Activated T-helper 9 cell treated with anti-CD3 and anti-CD28 coated beads, Interleukin-2, amount 50 U/mL, for 16 hours (primary cell): ENCODE measurements around the gene FAM200C.

Experiments used
- DNase-seq: peaks from one replicate; pipeline ENCODE4 v3.0.0-alpha.2; 2020; ENCODE audit warnings: low read depth

FAM200C gene

DNA sequence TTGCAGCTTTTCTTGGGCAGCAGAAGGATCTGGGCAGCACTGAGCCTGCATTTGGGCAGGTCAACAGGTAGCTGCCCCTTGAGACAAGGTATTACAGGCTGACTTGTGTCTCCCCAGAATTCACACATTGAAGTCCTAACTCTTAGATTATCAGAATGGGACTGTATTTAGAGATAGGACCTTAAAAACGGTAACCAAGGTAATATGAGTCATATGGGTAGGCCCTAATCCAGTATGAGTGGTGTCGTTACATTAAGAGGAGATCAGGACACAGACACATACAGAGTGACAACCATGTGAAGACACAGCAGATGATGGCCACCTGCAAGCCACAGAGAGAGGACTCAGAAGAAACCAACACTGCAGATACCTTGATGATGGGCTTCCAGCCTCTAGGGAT, 32.6 kb downstream of the FAM200C start:
- no peak for DNase-seq

DNA sequence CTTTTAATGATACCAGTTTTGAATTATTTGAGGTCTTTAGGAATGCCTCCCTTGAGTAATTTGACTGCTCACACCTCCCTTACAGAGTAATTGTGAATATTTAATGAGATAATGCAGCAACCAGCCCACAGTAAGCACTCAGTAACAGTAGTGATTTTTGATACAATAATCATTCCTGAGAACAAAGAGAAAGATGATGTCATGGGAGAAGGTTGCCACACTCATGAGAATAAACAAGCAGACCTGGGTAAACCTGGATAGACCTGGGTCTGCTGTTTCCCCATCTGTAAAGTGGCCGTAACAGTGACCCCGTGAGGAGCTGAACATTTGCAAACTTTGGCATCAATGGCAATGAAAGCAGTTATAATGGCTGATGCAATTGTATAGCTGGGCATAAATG, 33.6 kb downstream of the FAM200C start:
- DNase-seq = no peak

DNA sequence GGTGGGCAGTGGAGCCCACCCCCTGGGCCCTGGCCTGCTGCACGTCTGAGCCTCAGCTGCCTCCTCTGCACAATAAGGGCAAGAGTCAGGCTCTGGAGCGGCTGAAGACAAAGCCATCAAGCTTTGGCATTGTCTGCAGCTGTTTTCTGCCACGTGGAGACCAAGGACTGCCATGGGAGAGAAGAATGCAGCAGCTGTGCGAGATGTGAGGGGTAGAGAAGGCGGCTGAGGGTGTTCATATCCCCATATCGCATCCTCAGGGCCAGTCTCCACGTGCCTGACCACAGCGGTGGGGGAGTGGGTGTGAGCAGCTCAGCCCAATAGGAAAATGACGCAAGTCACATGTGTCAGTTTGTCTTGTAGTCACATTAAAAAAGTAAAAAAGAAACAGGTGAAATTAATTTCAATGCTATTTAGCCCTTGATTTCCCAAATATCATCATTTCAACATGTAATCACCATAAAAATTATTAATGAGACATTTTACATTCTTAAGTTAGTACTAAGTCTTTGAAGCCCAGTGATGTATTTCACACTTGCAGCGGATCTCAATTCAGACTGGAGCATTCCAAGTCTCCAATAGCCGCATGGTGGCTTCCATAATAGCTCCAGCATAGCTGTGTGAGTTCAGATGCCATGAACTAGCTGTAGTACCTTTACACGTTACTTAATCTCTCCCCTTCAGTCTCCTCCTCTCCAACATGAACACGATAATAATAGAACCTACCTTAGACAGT, 36.0 kb downstream of the FAM200C start:
- no peak for DNase-seq

DNA sequence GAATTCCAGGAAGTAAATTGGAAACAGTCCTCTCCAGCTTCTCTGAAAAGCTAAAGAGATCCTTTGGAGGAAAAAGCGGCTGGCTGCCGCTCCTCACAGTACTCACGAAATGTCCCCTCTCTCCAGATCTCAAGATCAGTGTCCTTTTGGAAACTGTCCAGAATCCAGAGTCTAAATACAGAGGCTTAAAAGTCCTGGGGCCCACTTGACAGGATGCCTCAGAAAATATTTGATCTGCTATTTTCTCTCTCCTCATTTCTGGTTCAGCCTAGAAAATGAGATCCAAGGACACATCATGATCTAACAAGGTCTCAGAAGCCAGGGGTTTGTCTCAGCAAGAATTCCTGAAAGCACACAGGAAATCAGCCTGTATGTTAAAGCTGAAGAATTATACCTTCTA, 36.6 kb downstream of the FAM200C start:
- no peak for DNase-seq

DNA sequence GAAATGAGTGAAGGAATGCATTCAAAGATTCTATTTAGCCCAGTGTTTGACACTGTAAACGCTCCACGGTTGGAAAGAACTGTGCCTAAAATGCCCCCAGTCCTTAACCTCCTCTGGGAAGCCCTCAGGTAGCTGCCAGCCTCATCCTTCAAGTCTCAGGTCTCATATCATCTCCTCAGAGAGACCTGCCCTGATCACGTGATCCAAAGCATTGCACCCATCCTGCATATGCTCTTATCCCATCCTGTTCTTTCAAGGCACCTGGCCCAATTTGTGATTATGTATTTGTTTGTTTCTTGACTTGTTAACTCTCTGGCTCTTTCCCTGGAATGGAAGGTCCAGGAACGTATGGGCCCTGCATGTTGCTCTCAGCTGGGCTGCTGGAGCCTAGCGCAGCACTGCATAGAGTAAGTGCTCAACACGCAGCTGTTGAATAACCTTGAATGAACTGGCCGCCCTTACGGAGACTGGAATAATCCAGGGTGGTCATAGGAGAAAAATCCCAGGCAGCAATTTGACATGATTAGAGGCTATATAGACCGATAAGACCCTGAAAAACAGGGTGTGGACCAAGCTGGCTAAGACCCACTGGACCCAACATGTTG, 38.1 kb downstream of the FAM200C start:
- DNase-seq = no peak

DNA sequence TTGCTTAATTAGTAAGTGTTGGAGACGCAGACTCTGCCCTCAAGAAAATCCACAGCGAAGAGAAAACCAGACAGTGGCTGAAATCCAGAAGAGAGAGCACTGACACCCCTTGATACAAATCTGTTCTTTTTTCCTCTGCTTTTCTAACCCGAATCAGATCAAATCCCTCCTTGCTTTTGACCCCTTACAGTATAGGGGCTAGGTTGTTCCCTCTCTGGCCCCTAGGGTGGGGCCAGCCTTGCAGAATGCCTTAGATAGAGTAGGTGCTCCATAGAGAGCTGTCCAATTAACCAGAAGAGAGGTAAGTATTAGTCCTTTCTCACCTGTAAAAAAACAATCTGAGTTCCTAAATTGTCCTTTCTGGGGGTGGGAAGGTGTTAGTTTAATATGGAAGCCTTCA, 39.5 kb downstream of the FAM200C start:
- DNase-seq = no peak

DNA sequence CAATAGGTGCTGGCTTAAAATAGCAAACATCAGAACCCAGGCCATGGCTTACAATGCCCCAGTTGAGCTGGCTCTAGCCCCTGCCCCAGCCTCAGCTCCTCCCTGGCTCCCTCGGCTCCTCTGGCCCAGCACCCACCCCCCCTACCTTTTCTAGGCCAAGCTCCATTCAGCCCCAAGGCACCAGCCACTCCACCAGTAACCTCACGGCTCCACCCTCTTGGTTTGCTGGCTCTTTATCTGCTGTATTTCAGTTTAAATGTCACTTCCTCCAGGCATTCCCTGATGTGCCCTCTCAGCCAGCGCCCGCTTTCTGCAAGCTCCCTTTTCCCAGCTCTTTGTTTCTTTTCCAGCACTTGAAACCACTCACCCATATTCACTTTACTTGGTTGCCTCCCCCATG, 40.0 kb downstream of the FAM200C start:
- DNase-seq = no peak

DNA sequence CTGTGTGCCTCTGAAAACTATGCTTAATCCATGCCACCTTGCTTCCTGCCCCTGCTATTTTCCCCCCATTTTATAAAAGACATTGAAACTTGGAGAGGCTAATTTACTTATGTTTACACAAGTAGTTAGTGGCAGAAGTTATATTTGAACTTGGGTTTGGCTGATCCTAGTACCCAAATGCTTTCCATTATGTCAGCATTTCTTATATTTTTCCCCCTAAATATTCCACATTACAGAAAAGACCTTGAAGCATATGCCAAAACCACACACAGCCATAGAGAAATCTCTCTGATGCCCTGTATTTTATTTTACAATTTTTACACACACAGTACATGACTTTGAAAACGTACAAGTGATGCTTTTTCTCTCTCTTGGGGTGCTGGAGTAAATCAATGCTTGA, 40.6 kb downstream of the FAM200C start:
- no peak for DNase-seq

DNA sequence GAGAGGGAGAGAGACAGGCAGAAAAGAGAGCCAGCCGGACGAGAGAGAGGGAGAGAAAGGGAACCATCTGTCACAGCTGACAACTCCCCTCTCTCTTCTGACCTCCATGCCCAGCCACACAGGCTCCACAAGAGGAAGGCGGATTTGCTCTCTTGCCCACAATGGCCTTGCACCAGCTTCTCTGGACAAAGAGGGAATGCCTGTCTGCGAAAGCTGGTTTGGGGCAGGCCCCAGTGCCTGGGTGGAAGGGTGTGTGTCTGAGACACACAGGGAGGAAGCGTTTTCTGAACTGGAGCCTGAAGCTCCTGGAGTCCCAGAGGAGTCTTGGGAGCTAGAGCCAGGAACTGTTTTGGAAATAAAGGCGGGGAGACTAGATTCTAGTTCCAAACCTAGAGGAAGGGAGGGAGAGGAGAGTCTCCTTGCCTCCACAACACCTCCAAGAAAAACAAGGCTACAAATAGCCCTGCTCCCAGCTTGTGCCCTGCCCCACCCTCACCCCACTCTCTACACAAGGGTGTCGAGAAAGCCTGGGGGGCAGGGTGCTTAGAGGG, 41.9 kb downstream of the FAM200C start:
- no peak for DNase-seq

DNA sequence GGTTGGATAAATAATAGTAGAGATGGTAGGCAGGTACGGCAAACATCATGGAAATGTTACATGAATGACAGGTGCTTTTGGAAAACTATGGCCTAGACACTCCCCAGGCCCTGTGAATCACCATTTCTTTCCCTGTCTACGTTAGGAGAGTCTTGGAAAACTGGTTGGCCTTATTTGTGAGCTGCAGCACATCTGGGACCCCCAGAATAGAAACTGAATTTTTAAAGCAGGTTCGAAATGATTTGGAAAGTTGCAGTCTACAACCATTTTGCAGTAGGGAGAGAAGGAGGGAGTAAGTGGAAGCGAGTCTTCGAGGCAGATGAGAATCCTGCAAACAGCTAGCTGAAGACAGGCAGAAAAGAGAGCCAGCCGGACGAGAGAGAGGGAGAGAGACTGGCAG, 42.5 kb downstream of the FAM200C start:
- DNase-seq = no peak

DNA sequence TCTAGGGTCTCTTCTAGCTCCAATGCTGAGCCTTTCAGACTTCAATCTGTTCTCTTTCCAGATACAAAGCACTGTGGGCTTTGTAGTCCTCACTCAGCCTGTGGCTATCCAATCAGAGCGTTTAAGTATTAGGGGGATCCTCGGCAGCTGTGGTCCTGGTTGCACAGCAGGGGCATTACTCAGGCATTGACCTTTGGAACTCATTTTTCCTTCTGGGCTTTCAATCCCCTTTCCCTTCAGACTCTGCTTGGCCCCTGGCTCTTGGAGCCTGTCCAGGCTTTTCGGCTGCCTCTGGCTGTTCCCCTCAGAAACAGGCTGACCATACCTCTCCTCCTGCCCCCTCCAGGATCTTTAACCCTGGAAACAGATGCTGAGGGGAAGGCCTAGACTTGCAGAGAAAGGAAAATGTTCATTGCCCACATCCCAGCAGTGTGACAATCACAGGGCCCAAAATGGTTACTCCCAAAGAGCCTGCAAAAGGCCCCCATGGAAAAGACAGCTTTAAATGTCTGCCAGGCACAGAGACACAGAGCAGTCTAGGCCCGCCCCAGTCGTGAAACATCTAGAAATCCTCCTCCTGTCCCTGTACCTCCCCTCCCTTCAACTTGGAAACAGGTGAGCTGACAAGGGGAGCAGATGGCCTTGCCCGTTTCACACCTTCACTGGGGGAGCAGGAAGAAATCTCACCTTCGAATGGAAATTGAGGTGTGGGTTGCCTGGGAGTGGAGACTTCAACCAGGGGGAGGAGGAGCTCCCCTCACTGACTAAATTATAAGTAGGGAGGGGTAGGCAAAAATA, 43.1 kb downstream of the FAM200C start:
- no peak for DNase-seq

DNA sequence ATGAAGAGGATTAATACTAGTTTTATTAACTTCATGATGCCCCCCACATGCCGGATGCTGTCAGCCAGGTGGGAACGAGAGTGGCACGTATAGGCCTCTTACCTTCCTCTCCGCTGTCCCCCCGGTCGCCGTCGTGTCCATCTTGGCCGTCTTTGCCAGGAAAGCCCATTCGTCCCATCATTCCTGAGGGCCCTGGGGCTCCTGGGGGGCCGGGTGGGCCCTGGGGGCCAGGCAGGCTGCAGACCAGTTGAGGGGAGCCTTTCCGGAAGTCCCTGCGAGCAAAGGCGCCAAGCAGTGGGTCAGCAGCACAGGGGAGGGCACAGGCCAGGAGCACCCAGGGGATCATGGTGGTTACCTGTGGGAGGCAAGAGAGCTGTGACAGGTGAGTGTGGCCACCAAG, 45.2 kb downstream of the FAM200C start:
- no peak for DNase-seq

DNA sequence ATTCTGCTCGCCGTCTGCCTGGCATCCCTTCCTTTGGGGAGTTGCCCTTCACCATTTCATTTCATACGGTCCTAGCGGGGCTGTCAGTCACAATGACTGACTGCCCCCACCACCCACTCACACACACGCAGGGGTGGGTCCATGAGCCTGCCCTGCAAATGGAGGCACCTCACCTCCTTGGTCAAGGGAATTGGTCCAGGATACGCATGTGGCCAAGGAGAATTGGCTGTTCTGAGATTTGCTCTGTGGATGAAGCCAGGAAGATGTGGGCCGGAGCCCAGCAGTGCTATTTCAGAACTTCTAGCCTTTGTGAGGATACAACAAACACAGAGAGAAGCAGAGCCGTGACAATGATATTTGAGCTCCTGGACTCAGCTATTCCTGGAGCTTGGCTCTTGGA, 46.5 kb downstream of the FAM200C start:
- DNase-seq = no peak

DNA sequence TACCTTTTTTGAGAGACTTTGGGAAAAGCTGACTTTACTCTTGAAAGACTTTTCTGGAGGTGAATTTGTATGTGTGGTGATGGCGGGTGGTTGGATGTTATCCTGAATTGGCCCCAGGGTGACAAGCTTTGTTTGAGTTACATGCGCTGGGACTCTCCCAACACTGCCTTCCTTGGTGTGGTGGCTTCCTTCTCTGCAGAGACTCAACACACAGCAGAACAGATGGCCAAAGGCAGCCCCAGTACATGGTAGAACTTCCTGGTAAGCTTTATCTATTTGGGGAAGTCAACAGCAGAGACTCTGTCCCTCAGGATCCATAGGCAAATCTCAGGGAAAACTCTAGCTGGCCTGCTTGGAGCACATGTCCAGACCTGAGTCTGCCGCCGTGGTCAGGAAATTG, 47.5 kb downstream of the FAM200C start:
- no peak for DNase-seq

DNA sequence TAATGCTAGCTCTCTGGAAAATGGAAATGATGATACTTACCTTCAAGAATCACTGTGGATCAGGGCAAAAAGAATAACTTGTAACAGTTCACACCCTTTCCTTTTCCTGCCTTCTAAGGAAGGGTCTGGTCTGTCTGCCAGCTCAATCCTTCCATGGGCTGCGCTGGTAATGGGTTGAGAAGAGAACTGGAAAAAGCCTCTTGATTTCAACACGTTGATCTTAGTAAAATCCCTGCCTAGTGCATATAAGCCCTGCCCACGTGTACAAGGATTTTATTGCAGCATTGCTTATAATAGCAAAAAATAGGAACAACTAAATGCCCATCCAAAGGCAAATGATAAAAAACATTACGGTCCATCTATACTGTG, 49.9 kb downstream of the FAM200C start:
- no peak for DNase-seq

DNA sequence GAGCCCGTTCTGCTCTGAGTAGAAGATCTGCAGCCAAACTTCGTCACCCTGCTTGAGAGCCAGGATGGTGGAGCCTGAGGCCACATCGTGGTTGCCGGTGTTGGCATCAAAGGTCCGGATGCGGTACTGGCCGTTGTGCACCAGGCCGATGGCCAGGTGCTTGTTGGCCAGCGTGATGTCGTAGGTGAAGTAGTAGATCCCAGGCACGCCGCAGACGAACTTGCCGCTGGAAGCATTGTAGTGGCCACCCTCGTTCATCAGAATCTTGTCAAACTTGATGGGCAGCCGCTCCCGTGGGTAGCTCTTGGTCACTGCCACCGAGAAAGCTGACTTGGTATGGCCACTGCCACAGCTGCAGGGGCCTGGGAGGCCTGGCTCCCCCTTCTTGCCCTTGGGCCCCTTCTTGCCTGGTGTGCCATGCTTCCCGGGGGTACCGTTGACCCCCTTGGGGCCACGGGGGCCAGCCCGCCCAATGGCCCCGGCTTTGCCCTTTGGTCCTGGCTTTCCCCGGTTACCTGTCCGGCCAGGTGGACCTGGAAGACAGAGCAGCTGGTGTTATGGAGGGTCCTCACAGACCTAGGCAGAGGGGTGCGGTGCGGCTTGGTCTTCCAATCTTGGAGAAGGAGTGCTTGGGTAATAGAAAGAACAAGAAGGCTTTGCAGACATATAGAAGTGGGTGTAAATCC, 50.5 kb downstream of the FAM200C start:
- DNase-seq = no peak

DNA sequence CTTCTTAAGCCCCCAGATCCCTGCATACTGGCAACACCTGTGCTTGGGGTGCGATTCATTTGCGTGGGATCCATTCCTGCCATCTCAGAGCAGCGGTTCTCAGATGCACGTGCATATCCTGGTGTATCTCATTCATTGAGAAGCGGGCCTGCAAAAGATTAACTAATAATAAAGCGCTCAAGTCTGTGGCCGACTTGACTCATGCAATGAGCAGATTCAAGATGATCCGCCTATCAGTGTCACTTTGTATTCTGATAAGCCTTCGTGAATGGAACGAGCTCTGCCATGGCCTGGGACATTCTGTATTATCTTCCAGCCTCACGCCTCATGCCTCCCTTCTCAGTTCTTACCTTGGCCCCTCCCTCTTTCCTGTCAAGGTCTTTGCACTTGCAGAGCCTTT, 51.8 kb downstream of the FAM200C start:
- no peak for DNase-seq

DNA sequence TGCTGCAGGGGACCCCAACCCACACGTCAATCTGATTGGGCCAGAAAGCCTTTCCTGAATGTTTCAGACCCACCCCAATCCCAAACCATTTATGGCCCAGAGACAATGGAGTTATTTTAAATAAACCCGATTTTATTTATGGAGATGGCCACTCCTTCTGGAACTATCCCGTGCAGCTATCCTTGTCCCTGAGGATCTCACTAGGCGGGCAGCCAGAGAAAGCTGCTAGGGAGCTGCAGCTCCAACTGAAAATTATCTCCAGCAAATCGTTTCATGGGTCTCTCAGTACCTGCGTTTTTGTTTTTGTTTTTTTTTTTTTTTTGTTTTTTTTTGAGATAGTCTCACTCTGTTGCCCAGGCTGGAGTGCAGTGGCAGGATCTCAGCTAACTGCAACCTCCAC, 52.4 kb downstream of the FAM200C start:
- no peak for DNase-seq
